ENCODE measurements around the gene LCOR. TPM values are rescaled to one million over a fixed set of nuclear protein-coding genes. Genes with fewer than 3 reads are reported as not detected.

Gene LCOR
- polyA plus RNA-seq, 1 experiment = 11.6 TPM

GRCh38 chr10:97042716-97043562, 210.8 kb downstream of the LCOR start:
- no peak overlapping the region for H3K4me3 ChIP-seq (ENCODE audit: low read depth, low read length)
- TF ChIP-seq CTCF (IDR thresholded peaks at IDR 0.05; ENCODE audit: low read depth, low read length) = no peak
- CTCF ChIA-PET = no interaction called here
- peaks cover 17% of the 10 kb centered on the region for H3K27me3 ChIP-seq (ENCODE audit: control insufficient read depth, insufficient read depth, low read length)
- H3K9me3 ChIP-seq (ENCODE audit: control insufficient read depth, insufficient read depth, low read length) = no peaks in the 10 kb centered on the region; the same call in 1 of the 2 replicates
- DNase-seq (ENCODE audit: low read depth, low spot score) = no peak
- POLR2A ChIA-PET = no interaction called here
- H3K27ac ChIP-seq (ENCODE audit: low read depth, low read length) = no peak overlapping the region

- no peaks in the 10 kb centered on the region; the same call in 1 of the 2 replicates for H3K9me3 ChIP-seq (ENCODE audit: control insufficient read depth, insufficient read depth, low read length)
- peaks cover 19% of the 10 kb centered on the region for H3K27me3 ChIP-seq (ENCODE audit: control insufficient read depth, insufficient read depth, low read length)
- H3K27ac ChIP-seq (ENCODE audit: low read depth, low read length) = no peak overlapping the region
- CTCF ChIA-PET = no interaction called here
- POLR2A ChIA-PET = no interaction called here
- DNase-seq (ENCODE audit: low read depth, low spot score) = no peak
- H3K4me3 ChIP-seq (ENCODE audit: low read depth, low read length) = no peak overlapping the region
- no peak for TF ChIP-seq CTCF (IDR thresholded peaks at IDR 0.05; ENCODE audit: low read depth, low read length)
These were observed 211.4 kb downstream of the LCOR start for GRCh38 chr10:97043563-97043855.

Small RNAs within 50 kb of the gene (small RNA-seq; reads per million reads assigned to genes)
- gene HMGN2P35 (ENCODE audit: insufficient read length, low read depth) (not detected), gene MIR607 (ENCODE audit: insufficient read length, low read depth) (not detected)

Other genes with a start within 250 kb of the LCOR start
- 61.3 and 90.7 TPM in 2 replicates for gene TM9SF3, start 245.3 kb upstream of the LCOR start, polyA plus RNA-seq (2011; rRNA removed)
- gene PIK3AP1, start 111.8 kb upstream of the LCOR start, polyA plus RNA-seq (2011; rRNA removed) = 0.05 and 0.16 TPM in 2 replicates

Data from AG04450 (cell line).